Stimulated activated CD4-positive, alpha-beta T cell treated with anti-CD3 and anti-CD28 coated beads, Interleukin-2, amount 100 ng/mL, for 4 hours (primary cell): ENCODE measurements around the gene ACTRT2.

Experiments
- DNase-seq: peaks from one replicate; pipeline ENCODE4 v3.0.0-alpha.2; 2020; ENCODE audit warnings: low read depth

Gene ACTRT2

GRCh38 chr1:3069491-3070308 lies 48.4 kb downstream of the ACTRT2 start:
- DNase-seq, result no peak

- DNase-seq, result no peak
These were observed 49.0 kb downstream of the ACTRT2 start for GRCh38 chr1:3070309-3070643.

DNA sequence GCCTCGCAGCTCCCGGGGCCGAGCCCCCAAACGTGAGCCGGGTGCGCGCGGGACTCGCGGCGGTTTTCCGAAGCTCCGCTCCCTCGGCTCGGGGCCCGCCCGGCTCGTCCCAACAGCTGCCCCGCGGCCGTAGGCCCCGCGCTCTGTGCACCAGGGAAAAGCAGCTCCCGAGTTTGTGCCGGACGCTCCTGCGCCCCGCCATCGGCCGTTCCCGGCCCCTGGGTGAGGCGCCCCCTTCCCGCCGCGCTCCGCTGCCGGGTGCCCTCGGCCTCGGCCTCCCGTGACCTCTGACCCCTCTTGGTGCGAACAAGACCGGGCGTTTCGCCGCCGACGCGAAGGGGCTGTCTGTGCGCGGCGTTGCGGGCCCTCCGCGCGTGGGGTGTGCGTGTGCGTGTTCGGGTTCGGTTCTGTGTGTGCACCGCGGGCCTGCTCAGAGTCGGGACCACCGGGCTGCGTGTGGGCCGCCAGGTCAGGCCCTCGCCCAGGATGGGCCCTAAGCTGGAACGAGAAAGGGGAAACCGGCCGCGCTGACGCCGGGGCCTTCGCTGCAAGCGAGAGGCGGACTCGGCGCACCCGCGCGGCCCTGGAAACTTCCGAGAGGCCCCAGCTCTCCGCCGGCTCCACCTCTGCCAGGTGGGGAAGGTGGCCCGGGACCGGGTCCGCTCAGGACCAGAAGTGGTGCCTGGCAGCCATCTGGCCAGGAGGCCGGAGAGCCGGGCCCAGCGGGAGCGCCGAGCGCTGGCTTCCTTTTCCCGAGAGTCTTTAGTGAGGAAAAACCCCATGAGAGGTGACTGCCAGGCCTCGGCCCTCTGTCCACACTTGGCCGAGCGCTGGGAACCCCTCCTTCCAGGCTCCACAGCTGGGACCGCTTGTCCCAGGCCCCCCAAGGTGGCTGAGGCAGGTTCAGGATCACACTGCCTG lies 49.6 kb downstream of the ACTRT2 start:
- no peak for DNase-seq

DNA sequence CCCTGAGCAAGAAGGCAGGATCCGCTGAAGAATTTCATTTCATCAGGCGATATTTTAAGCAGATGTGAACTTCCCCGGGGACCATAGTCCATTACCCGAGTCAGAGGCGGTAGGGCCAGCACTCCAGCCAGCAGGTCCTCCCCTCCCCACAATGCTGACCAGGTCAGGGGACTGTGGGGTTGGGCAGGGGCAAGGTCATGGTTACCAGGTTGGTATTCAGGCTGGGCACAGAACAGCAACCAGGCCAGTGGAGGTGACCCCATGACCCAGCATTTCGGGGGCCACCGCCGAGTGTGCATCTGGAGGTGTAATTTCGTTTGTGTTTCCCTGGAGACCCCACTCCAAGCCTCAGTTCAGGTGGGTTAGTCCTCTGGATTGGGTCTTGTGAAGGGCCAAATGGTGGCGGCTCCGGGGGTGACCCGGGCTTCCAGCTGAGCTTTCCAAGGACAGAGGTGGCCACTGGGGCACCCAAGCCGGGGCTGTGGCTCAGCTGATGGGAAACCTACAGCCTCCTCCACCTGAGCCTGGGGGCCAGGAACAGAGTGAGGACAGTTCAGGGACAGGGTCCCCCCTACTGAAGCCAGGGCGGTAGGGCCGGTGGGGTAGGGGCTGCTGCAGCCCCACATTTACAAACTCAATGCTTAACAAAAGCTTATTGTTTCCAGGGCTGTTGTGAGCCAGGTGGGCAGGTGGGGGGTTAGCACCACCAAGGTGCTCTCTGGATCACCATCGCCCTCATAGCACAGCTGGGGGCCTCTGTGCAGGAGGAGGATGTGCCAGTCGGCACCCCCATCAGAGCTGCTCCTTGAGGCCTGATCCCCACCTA lies 50.5 kb downstream of the ACTRT2 start:
- no peak for DNase-seq
